Nephron progenitor cell (in vitro differentiated cells): ENCODE data around the gene SSR2.

Experiments
- DNase-seq: peaks from one replicate; pipeline ENCODE4 v3.0.0; 2021
- H3K27ac Mint-ChIP-seq: 2 replicates; pipeline ENCODE4 v1.8.0; 2021; ENCODE audit warnings: mild to moderate bottlenecking, moderate library complexity, mixed read lengths
- H3K27me3 Mint-ChIP-seq: 2 replicates; pipeline ENCODE4 v1.8.0; 2021; ENCODE audit warnings: mild to moderate bottlenecking, low read depth, mixed read lengths; ENCODE audit not compliant: poor library complexity
- H3K36me3 Mint-ChIP-seq: 2 replicates; pipeline ENCODE4 v1.8.0; 2021; ENCODE audit warnings: low read depth, mixed read lengths
- H3K4me1 Mint-ChIP-seq: 2 replicates; pipeline ENCODE4 v1.8.0; 2021; ENCODE audit warnings: mixed read lengths
- H3K4me3 Mint-ChIP-seq: 2 replicates; pipeline ENCODE4 v1.8.0; 2021; ENCODE audit warnings: mild to moderate bottlenecking, moderate library complexity, mixed read lengths
- H3K9me3 Mint-ChIP-seq: 2 replicates; pipeline ENCODE4 v1.8.0; 2021; ENCODE audit warnings: mild to moderate bottlenecking, moderate library complexity, mixed read lengths
- TF ChIP-seq, protein P1 (sequence below): fragments of 200-600 bp; sonication (generic); IDR thresholded peaks from 2 replicates; pipeline ENCODE4 v1.5.0; 2021; ENCODE audit warnings: antibody characterized with exemption

Gene SSR2

DNA sequence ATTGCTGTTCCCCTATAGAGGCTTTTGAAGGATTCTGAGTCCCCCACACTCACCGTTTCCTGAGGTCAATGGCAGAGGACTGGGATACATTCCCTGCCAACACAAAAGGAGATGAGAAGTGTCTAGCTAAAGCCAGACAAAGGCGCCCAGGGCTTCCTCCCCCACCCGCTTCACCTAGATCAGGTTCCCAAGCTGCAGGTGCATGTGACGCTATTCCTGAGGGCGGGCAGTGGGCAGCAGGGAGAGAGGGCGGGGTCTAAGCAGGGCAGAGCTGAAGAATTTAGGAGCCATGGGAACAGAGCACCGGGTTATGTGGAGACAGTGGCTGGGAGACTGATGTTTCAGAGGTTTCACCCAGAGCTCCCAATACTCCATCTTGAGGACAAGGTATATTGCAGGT, 36.4 kb downstream of the SSR2 start:
- peak overlapping the region; percentile 40 for H3K27ac Mint-ChIP-seq
- H3K27me3 Mint-ChIP-seq, result peaks cover 7% of the 10 kb centered on the region
- DNase-seq, result no peak
- H3K4me1 Mint-ChIP-seq, result peaks cover 60% of the 10 kb centered on the region
- H3K9me3 Mint-ChIP-seq, result no peaks in the 10 kb centered on the region
- TF ChIP-seq, protein P1, sequence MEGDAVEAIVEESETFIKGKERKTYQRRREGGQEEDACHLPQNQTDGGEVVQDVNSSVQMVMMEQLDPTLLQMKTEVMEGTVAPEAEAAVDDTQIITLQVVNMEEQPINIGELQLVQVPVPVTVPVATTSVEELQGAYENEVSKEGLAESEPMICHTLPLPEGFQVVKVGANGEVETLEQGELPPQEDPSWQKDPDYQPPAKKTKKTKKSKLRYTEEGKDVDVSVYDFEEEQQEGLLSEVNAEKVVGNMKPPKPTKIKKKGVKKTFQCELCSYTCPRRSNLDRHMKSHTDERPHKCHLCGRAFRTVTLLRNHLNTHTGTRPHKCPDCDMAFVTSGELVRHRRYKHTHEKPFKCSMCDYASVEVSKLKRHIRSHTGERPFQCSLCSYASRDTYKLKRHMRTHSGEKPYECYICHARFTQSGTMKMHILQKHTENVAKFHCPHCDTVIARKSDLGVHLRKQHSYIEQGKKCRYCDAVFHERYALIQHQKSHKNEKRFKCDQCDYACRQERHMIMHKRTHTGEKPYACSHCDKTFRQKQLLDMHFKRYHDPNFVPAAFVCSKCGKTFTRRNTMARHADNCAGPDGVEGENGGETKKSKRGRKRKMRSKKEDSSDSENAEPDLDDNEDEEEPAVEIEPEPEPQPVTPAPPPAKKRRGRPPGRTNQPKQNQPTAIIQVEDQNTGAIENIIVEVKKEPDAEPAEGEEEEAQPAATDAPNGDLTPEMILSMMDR, result no peak
- H3K36me3 Mint-ChIP-seq, result no peaks in the 10 kb centered on the region
- H3K4me3 Mint-ChIP-seq, result no peak overlapping the region

DNA sequence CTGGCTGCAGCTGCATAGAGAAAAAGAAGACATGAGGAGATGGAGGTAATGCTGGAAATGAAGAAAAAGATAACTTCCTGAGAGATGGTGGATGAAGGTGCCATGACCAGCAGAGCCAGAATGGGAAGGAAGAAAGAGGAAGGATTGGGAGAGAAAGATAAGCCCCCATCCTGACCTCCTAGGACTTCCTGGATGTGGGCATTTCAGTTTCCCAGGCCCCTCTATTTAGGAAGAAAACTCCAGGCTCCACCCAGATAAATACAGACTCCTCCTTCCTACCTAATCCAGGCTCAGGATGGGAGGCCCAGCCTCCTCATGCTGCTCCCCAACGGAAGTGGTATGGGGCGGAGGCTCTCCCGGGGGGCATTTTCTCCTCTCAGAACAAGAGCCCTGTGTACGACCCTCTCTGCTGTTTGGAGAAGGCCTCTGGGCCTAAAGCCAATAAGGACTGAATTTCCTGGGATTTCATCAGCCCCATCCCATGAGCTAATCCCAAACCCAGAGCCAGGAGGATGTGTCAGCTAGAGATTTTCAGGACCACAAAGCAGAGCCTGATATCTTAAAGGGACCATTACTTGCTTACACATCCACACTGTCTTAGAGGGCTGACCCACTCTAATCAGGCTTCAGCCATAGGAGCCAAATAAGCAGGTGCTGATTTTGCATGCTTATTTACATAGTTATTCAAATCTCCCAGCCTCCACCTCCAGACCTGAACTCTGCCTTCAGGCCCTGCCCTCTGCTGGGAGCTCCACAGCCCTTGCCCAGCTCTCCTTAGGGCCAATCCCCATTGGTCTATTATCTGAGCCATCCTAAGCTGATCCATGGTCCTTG, 37.3 kb downstream of the SSR2 start:
- no peaks in the 10 kb centered on the region for H3K36me3 Mint-ChIP-seq

DNA sequence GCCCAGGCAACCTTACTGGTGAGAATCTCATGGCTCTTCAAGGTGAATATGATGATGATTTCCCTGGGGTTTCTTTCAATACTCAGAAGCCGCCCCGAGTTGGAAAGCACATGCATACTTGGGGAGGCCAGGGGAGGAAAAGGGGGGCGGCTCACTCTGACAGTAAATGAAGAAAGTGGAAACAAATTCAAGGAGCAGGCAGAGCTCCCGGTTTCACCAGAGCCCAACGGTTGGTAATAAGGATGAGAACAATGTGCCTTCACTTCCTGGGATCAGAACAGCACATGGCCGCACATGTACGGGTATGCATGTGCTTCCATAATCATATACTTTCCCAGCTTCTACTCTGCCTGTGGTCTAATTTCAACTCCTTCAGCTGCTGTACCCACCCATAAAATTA, 38.6 kb downstream of the SSR2 start:
- Mint-ChIP-seq H3K9me3 (no peaks in the 10 kb centered on the region), H3K27me3 (peaks cover 3% of the 10 kb centered on the region), H3K36me3 (no peaks in the 10 kb centered on the region), H3K4me1 (peaks cover 62% of the 10 kb centered on the region), H3K4me3 (no peak overlapping the region), H3K27ac (no peak overlapping the region)
- TF ChIP-seq, protein P1, result no peak
- DNase-seq, result no peak

More for the DNA sequence above, 37.3 kb downstream of the SSR2 start:
- TF ChIP-seq, protein P1, result no peak
- peaks cover 58% of the 10 kb centered on the region for H3K4me1 Mint-ChIP-seq
- H3K9me3 Mint-ChIP-seq, result no peaks in the 10 kb centered on the region
- H3K27me3 Mint-ChIP-seq, result peaks cover 3% of the 10 kb centered on the region
- no peak for DNase-seq
- peak overlapping the region; percentile 20 for H3K27ac Mint-ChIP-seq
- H3K4me3 Mint-ChIP-seq, result no peak overlapping the region

DNA sequence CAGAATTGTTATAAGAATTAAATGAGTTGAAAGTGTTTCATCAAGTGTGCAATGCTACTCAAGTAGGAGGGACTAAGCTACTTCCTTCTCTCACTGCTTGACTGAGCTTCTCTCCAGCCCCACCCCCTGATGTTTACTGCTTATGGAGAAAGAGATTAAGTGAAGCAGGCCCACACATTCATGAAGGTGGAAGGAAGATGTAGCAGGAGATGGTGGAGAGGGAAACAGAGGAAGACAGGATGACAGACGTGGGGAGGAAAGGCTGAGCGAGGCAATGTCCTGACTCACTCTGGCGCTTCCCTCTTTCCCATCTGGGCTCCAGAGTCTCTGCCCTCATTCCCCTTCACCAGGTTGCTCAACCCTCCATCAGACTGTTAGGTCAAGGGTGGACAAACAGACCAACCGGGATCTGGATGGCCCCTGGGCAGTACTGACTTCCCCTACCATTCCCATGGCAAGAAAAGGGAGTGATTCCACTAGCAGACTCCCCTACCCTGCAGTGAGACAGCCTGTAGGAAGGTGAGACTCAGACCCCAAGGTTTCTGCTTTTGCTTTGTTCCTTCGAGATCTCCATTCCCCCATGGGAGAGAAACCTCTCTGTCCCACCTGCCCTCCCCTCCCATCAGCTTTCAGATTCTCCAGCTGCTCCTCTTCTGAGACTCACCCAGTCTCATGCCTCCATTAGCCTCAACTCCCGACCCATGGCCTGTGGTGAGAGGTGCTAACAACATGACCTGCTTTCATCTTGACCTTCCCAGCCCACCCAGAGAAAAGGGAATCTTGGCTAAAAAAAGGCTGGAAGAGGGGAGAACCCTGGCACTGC, 39.3 kb downstream of the SSR2 start:
- H3K27ac Mint-ChIP-seq, result no peak overlapping the region
- H3K4me1 Mint-ChIP-seq, result peaks cover 68% of the 10 kb centered on the region
- TF ChIP-seq, protein P1, result no peak
- H3K4me3 Mint-ChIP-seq, result peak overlapping the region; percentile 34
- H3K27me3 Mint-ChIP-seq, result peaks cover 3% of the 10 kb centered on the region
- no peaks in the 10 kb centered on the region for H3K9me3 Mint-ChIP-seq
- no peak for DNase-seq
- H3K36me3 Mint-ChIP-seq, result no peaks in the 10 kb centered on the region

DNA sequence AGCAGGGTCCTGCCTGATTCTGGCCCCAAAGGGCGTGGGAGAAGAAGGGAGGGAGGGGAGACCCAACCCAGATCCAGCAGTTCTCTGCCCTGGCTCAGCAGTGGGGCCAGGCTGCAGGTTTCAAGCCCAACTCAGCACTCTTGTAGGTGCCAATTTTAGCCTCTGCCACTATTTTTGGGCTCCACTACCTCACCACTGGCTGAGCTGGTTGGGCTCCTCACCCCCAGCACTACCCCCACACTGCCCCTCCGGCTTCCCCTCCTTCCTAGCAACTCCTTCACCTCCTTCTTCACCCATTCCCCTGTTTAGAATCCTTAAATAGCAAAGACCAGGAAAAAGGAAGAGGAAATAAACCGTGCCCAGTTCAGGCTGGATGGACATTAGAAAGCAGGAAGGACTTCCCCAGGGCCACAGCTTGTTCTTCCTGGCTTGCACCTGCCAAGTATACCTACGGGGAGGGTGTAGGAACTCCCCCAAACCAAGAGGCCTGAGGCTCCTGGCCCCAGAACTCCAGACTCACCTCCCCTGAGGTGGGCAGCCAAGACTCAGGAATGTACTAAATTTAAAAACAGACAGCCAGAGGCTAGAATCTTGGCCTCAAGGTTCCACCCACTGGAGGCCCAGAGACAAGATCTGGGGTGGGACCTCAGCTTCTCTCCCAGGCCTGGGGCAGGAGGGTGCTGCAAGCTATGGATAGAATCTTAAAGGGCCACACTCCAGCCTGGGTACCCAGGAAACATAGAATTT, 41.0 kb downstream of the SSR2 start:
- peaks cover 3% of the 10 kb centered on the region for H3K27me3 Mint-ChIP-seq

More for the DNA sequence above, 41.0 kb downstream of the SSR2 start:
- H3K9me3 Mint-ChIP-seq, result no peaks in the 10 kb centered on the region
- no peaks in the 10 kb centered on the region for H3K36me3 Mint-ChIP-seq
- peak overlapping the region; percentile 97 for H3K4me3 Mint-ChIP-seq
- TF ChIP-seq, protein P1, result no peak
- peaks cover 85% of the 10 kb centered on the region for H3K4me1 Mint-ChIP-seq
- DNase-seq, result no peak
- H3K27ac Mint-ChIP-seq, result peak overlapping the region; percentile 89
